WI38 (cell line): ENCODE results near the gene KRTAP10-9.
"Not testable (repeated sequence)": the region's sequence is repeated elsewhere in the genome, so short reads cannot be mapped to it uniquely, and the experiment has no call there.

Experiments
- H3K4me3 ChIP-seq: 2 replicates; pipeline ENCODE4 v1.5.1; 2011; ENCODE audit warnings: low read depth, mild to moderate bottlenecking, control low read depth, low read length
- TF ChIP-seq, protein P1 (sequence below): IDR thresholded peaks from 2 replicates; pipeline ENCODE4 v1.5.1; 2012; ENCODE audit warnings: low read depth, mild to moderate bottlenecking, control low read depth, low read length

Gene KRTAP10-9, protein sequence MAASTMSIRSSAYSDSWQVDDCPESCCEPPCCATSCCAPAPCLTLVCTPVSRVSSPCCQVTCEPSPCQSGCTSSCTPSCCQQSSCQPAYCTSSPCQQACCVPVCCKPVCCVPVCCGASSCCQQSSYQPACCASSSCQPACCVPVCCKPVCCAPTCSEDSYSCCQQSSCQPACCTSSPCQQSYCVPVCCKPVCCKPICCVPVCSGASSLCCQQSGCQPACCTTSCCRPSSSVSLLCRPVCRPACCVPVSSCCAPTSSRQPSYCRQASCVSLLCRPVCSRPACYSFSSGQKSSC

DNA sequence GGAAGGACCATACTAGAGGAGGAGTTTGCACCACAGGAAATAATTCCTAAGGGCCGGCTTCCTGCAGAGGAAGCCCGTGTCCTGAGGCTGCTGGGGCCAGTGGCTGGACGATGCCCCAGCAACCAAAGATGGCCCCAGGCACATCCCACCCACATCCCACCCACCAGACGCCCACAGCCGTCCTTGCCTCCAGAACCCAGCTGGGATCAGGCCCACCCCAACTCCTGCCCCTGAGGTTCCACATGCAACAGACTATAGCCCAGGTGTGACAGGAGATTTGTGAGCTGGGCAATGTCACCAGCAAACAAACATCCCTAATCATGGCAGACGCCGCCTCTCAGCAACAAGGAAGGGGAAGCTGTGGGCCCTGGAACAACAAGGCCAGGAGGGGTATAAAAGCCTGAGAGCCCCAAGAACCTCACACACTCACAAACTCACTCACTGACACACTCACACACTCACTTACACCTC is at the start of gene KRTAP10-9:
Gene KRTAP10-9 (plus strand): TSS at position 421 of the 471 bp plus-strand sequence. CDS start 79 bp downstream, outside the sequence.
- no peak within 1 kb of the TSS for H3K4me3 ChIP-seq
- TF ChIP-seq, protein P1, sequence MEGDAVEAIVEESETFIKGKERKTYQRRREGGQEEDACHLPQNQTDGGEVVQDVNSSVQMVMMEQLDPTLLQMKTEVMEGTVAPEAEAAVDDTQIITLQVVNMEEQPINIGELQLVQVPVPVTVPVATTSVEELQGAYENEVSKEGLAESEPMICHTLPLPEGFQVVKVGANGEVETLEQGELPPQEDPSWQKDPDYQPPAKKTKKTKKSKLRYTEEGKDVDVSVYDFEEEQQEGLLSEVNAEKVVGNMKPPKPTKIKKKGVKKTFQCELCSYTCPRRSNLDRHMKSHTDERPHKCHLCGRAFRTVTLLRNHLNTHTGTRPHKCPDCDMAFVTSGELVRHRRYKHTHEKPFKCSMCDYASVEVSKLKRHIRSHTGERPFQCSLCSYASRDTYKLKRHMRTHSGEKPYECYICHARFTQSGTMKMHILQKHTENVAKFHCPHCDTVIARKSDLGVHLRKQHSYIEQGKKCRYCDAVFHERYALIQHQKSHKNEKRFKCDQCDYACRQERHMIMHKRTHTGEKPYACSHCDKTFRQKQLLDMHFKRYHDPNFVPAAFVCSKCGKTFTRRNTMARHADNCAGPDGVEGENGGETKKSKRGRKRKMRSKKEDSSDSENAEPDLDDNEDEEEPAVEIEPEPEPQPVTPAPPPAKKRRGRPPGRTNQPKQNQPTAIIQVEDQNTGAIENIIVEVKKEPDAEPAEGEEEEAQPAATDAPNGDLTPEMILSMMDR = no peak

DNA sequence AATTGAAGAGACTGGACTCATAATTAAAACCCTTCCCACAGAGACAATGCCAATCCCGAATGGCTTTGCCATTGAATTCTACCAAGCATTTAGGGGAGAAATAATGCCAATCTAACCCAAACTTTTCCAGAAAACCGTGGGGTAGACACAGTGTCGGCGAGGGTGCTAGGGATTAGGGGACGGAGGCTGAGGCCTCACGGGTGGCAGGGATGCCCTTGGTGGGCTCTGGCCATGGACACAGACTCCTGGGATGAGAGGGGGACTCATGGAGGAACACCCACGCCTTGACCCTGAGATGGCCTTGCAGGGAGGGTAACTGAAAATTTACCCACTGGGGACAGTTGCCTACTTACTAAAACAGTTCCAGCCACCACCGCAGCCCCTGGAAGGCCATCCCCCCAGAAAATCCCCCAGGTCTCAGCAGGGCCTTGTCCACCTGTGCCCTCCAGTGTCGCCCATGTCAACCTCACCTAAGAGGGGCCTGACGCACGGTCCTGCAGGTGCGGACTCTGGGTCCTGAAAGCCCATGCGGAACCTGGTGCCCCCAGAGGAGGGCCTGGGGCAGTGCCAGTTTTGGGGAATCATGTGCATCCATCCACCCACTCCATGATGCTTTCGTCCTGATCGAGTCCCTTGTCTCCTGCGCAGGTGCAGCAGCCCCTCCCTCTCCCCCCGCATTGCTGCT is 48.4 kb upstream of the KRTAP10-9 start:
- TF ChIP-seq, protein P1 = no peak
- no peak overlapping the region for H3K4me3 ChIP-seq

DNA sequence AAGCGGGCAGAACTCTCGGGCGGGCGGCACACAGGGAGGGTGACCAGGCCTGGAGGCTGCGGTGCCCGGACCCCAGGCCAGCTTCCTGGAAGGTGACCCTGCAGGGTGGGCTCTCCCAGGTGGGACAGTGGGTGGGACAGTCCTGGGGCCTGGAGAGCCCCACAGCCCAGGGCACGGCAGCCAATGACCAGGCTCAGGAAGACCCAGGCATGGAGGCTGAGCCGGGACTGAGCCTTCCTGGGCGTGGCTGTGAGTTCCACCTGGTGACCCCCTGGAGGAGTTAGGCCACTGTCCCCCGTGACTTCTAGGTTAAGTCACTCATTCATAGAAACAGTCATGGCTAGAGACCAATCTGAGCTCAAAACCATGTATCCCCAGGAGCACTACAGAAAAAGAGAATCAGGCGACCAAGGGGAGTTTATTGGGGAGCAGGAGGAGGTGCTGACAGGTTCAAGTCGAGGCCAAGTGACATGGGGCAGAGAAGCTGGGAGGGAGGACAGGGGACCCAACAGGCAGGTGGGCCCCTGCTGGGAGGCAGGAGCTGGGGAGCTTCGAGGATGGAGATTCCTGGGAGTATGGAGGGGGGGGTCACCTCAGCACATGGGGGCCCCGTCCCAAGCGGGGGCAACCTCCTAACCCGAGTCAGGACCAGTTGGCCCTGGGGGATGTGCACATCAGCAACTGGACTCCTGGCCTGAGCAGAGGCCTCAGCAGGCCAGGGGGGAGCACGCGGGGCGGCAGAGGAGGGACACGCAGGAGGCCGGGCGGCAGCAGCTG is 47.6 kb upstream of the KRTAP10-9 start:
- TF ChIP-seq, protein P1 = no peak
- no peak overlapping the region for H3K4me3 ChIP-seq

DNA sequence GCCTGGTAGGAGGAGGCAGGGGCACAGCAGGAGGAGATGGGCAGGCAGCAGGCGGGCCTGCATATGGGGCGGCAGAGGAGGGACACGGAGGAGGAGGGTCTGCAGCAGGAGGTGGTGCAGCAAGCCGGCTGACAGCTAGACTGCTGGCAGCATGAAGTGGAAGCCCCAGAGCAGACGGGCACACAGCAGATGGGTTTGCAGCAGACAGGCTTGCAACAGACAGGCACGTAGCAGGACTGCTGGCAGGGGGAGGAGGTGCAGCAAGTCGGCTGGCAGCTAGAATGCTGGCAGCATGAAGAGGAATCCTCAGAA is 47.1 kb upstream of the KRTAP10-9 start:
- TF ChIP-seq, protein P1 = no peak
- H3K4me3 ChIP-seq = no peak overlapping the region

DNA sequence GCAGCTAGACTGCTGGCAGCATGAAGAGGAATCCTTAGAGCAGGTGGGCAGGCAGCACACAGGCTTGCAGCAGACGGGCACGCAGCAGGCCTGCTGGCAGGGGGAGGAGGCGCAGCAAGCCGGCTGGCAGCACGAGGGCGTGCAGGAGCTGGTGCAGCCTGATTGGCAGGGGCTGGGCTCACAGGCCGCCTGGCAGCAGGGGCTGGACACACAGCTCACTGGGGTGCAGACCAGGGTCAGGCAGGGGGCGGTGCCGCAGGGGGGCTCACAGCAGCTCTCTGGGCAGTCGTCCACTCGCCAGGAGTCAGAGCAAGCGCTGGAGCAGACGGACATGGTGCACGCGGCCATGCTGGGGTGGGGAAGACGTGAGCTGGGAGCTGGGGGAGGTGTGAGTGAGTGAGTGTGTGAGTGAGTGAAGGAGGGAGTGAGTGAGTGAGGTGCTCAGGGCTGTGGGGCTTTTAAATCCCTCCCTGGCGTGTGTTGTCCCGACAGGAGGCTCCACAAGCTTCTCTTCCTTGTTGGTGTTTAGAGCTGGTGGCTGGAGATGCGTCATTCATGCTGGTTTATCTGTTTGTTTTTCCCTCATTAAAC is 46.6 kb upstream of the KRTAP10-9 start, which contains the start of gene KRTAP10-5:
Gene KRTAP10-5 (minus strand): TSS at position 374 of the 591 bp plus-strand sequence. CDS start 26 bp downstream, at position 348.
- H3K4me3 ChIP-seq = not testable (repeated sequence)

DNA sequence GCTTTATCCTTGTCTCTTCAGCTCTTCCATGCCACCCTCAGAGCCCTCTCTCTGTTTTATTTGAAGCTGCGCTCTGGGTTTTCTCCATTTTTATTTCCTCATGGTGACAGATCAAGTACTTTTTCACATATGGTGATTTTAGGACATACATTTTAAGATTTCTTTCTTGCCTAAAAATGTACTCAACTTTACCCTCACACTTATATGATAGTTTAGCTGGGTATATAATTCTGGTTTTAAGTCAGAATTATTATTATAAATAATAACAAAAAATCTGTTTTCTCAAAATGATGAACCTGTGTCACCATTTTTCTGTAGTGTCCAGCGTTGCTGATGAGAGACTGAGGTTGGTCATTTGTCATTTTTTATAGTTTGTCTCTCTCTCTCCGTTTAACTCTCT is 45.7 kb upstream of the KRTAP10-9 start:
- H3K4me3 ChIP-seq = no peak overlapping the region
- TF ChIP-seq, protein P1 = no peak

DNA sequence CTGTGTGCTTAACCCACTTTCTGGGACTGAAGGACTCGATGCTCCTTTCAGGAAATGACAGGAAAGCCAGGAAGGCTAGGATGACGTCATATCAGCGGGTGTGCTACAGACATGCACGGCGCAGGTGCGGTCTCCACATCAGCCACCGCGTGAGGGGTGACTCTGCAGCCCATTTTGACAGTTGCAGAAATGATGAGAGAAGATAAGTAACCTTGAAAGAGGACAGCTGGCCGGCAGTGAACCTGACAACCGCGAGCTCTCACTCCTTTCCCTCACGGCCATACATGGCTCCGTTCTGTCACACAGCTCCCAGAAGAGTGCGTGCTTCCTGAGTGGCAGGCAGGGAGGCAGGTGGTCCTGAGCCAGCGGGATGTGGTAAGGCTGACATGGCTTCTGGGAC is 44.8 kb upstream of the KRTAP10-9 start:
- TF ChIP-seq, protein P1 = no peak
- no peak overlapping the region for H3K4me3 ChIP-seq
